Activated CD4-positive, alpha-beta T cell treated with anti-CD3 and anti-CD28 coated beads, Interleukin-10, Interleukin-2, amounts not matched to agents 100 ng/mL and 50 ng/mL, durations not matched to agents 16 hours and 8 hours (primary cell): ENCODE data around the gene RBMX2.
A peak's percentile ranks its signal among the peaks of the same experiment; 100 is the strongest.
"Not testable (repeated sequence)": the region's sequence is repeated elsewhere in the genome, so short reads cannot be mapped to it uniquely, and the experiment has no call there.

ENCODE experiments used
- DNase-seq: peaks from one replicate; pipeline ENCODE4 v3.0.0-alpha.2; 2020

Gene RBMX2, protein sequence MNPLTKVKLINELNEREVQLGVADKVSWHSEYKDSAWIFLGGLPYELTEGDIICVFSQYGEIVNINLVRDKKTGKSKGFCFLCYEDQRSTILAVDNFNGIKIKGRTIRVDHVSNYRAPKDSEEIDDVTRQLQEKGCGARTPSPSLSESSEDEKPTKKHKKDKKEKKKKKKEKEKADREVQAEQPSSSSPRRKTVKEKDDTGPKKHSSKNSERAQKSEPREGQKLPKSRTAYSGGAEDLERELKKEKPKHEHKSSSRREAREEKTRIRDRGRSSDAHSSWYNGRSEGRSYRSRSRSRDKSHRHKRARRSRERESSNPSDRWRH

DNA sequence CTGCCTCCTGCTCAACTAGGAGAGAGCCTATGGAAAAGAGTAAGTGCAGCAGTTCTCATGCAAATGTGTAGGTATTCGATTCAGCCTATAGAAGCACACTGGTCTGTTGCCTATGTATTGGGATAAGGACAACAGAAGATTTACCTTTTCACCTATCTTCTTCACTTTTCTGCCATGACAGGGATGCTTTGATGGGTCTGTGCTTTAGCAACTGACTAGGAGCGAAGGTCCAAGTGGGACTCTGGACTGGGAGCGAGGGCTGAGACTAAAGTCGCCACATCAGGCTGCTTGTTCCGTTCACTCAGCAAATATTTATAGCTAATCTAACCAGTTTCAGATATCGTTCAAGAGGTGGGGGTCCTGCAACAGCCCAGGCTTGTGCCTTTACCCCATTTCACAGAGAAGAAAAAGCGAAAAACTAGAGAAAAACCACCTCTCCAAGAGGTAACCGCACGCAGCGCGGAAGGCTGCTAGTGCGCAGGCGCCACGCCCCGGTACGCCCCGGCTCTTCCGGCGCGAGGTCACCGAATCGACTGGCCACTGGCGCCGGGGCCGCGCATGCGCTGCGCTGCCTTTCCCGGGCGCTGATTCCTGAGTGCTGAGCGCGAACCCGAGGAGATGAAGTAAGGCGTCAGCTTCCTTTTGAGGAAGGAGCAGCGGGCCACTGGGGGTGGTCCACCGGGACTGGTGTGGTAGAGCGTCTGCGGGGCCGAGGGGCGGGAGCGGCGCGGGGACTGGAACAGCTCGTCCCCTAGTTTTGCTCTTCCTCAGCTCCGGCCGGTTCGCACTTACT lies at the start of gene RBMX2:
Gene RBMX2, plus strand, starts transcription at position 573 of the 793 bp plus-strand sequence. Its CDS starts 46 bp downstream, at position 619.
- peak; percentile 81 for DNase-seq

DNA sequence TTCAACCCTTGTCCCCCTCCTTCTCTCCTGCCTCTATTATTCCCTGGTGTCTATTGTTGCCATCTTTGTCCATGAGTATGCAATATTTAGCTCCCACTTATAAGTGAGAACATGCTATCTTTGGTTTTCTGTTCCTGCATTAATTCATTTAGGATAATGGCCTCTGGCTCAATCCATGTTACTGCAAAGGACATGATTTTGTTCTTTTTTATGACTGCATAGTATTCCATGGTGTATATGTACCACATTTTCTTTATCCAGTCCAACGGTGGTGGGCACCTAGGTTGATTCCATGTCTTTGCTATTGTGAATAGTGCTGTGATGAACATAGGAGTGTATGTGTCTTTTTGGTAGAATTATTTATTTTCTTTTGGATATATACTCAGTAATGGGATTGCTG lies 49.7 kb upstream of the RBMX2 start:
- not testable (repeated sequence) for DNase-seq

DNA sequence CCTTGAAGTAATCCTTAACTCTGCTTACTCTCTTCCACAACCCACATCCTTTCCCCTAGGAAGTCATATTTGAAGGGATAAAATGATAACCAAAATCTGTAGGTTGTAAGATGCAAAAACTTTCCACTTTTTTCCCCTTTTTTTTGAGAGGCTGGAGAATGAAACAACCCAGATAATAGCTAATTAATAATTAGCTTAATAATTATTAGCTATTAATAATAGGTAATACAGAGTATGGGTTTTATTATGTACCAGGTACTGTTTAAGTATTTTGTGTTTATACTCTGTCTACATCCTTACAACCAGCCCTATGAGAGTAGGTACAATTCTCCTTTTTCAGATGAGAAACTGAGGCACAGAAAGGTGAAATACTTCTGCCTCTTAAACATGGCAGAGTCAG lies 25.7 kb upstream of the RBMX2 start:
- DNase-seq: no peak

DNA sequence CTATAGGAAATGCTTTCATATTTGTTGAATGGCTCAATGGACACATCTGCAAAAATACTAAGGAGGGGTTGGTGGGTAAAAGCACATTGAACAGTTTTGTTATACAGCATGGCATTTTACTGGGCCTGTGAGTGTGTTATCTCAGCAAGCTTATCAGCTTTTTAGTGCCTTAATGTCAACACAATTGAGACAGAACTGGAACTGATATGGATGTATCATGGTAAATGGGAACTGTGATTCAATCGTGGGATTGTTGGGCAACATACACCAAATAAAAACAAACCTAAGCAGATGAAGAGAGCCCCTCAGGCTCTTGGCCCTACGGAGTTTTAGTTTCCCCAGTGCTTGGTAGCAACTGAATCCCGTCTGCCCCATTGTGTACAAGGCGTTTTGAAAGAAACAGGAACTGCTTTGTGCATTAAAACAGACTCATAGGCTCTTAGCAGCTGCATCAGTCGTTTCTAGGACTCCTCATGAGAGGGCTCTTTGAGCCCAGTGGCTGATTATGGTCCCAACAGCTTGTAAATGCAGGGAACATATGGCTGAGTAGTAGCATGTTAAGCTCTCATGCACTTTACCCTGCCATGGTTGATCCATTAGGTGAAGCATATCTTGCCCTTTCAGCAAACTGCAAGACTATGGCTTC lies 23.6 kb upstream of the RBMX2 start:
- DNase-seq: no peak

DNA sequence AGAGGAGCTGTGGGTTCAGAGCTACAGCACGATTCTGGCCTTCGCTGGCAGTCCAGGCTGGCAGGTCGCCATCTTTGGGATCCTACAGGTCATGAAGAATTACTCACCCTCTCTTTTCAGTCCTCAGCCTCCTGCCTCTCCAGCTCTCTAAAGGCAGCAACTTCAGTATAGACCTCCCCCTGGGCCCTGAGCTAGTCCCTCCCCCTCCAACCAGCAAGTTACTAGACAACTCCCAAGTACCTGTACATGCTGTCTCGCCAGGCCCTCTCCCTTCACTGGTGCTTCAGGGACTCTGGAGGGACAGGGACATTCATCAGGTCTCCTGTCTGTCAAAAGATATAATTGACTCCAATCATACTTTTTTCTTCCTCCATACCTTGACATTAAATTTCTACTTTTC lies 16.3 kb upstream of the RBMX2 start, which contains the start of gene GPR119:
Gene GPR119, minus strand, starts transcription at position 155 of the 400 bp plus-strand sequence. CDS start 227 bp downstream, outside the sequence.
- no peak for DNase-seq

DNA sequence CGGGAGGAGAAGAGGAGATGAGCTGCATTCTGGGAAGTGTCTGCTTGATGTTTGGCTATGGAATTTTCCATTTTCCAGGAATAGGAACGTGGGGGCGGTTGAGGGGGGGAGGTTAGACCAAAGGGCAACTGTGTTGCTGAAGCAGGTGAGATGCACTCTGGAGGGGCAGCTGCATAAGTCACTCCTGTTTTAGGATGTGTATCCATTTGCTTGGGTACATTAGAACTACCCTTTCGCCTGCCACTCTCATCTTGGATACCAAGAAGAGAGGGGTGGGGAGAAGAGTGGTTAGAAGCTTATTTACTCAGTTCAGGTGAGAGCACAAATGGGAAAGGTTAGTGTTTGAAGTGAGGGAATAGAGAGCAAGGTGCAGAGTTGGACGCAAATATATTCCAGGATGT lies 15.4 kb upstream of the RBMX2 start:
- no peak for DNase-seq

DNA sequence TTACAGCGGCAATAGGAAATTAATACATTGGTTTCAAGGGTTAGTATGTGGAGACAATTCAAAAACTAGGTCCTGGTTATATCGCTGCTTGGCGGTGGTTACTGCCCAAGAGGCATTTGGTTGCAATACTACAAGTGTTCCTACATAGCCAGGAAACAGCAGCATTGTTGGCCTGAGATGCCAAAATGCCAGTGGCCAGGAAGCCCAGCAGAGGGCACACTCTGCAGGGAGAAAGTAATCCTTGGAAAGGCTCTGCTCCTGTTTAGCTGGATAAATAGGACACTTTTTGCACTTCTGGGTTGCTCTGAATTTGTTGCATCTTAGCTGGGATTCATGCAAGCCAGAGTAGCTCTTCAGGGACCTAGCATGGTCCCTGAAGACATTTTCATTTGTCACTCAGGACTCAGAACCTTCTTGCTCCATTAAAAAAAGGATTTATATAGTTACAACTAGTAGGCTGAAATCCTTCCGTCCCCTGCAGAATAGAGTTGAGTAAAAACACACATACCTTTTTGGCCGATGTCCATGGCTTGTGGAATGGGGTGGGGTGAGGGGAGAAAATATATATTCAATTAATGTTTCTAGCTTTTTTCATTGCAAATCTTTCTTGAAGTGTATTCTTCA lies 8.2 kb upstream of the RBMX2 start:
- DNase-seq: peak; percentile 23

DNA sequence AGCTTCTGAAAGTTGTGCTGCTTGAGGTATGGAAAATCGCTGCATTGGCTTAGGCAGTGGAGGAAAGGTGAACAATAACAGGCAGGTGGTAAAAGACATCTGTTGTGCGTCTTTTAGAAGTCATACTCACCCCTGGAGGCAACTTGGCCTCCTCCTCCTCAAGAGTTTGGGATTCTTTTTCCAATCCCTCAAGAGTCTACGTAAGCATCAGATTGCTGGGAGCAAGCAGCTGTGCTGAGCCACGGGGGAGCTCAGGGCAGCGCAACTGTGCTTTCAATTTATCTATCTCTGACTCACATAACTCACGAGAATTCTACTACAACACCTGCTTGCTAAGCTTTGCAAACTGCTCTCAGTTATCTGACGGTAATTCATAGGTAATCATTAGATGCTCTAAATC lies 6.4 kb upstream of the RBMX2 start:
- DNase-seq: no peak

DNA sequence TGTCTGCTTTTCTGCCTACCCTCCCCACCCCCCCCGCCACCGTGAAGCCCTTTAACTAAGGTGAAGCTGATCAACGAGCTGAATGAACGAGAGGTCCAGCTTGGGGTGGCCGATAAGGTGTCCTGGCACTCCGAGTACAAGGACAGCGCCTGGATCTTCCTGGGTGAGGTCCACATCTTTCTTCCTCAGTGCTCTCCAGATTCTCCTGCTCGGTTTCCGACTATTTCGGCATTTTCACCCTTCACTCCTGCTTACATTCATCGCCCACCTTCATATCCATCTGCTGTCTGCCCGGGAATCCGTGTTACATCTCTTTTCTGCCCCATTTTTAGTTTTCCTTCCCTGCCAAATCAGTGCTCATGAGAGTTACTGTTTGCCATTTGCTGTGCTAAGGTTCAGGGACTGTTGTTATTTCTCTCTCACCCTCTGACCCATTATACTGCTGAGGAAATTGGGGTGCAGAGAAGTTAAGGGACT lies 459 bp downstream of the RBMX2 start:
- DNase-seq: no peak

DNA sequence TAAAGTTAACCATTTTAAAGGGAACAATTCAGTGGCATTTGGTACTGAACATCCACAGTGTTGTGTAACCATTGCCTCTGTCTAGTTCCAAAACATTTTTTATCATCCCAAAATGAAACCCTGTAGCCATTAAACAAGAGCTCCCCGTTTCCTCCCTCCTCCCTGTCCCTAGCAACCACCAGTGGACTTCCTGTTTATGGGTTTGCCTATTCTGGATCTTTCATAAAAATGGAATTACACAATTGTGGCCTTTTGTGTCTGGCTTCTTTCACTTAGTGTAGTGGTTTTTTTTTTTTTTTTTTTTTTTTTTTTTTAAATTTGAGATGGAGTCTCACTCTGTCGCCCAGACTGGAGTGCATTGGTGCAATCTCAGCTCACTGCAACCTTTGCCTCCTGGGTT lies 11.6 kb downstream of the RBMX2 start:
- no peak for DNase-seq

DNA sequence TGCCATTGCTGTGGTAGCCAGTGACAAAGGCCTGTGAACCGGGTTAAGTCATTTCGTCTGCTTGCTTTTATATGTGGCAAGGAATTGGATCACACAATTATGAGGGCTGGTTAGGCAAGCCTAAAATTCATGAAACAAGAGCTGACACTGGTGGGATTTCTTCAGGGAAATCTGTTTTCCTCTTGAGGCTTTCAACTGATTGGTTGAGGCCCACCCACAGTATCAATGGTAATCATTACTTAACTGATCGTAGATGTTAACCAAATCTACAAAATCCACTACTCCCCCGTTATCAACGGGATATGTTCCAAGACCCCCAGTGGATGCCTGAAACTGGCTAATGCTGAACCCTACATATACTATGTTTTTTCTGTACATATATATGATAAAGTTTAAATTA lies 13.0 kb downstream of the RBMX2 start:
- DNase-seq: no peak

DNA sequence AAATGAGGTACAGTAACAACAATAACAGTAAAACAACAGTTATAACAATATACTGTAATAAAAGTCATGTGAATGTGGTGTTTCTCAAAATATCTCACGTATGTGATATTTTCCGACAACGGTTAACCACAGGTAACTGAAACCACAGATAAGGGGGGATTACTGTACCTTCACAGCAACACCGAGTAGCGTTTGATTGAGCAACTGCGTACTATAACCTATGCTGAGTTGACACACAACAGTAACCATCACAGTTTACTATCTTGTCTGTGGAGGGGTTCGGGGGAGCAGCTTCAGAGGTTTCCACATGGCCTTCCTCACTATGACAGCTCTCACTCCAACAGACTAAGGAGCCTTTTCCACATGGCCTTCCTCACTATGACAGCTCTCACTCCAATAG lies 13.4 kb downstream of the RBMX2 start:
- peak; percentile 9 for DNase-seq

DNA sequence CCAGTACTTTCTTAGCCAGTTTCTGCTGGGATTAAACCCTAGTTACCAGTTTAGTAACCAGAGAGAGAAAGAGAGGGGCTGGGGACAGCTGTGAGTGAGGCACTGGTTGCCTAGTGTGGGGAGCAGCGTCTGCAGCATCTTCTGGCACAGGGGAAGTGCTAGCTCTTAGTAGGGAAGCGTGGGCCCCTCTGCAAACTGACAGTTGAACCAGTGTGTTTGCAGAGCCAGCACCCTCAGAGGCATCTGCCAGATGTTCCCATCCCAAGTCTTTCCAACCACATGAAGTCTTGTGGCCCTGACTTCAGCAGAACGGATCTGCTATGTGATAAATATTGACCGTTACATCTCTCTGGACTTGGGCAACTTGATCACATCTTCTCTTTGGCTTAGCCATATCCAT lies 15.0 kb downstream of the RBMX2 start:
- DNase-seq: no peak

DNA sequence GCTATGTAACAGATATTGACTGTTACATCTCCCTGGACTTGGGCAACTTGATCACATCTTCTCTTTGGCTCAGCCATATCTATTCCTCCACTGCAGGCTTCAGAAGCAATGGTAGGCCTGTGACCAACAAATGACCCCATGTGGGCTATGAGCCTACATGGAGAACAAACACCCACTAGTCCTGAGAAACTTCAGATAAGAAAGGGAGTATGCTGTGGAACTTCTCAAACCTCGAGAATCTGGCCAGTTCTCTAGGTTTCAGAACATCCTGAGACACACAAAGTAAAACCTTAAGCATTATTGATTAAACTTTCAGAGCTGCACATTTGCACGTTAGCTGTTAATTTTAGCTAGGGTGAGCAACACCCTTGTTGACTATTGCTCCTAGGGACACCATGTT lies 16.3 kb downstream of the RBMX2 start:
- DNase-seq: no peak

DNA sequence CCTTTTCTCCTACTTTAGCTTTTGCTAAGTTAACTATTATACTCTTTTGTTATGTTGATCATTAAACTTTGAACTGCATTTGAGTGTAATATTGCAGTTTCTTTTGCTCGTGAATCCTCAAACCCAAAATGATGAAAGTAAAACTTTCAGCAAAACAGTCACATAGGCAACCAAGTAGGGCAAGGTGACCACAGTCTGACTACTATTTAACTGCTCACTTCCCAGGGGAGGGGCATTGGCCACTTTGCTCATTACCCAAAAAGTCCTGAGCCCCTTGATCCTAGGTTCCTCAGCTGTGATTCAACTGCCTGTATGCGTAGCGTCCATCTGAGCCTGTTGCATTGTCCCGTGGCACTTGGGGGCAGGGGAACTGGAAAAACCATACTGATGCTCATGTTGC lies 17.0 kb downstream of the RBMX2 start:
- no peak for DNase-seq

DNA sequence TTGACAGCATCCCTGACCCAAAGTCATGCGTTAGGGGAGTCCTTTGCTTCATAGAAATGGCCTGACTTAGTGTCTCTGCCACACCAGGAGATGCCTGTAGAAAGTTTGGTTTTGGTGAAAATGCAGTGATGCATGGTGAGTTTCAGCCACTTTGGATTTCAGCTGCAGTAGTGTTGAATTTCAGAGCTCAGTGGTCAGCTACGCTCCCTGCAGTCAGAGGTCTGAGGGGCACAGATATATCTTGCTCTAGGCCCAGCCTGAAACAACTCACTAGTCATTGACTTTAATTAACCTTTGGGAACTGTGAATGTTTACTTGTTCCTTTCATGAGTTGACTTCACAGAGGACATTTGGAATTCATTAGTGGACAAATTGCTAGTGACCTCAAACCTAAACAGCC lies 17.5 kb downstream of the RBMX2 start:
- DNase-seq: no peak

DNA sequence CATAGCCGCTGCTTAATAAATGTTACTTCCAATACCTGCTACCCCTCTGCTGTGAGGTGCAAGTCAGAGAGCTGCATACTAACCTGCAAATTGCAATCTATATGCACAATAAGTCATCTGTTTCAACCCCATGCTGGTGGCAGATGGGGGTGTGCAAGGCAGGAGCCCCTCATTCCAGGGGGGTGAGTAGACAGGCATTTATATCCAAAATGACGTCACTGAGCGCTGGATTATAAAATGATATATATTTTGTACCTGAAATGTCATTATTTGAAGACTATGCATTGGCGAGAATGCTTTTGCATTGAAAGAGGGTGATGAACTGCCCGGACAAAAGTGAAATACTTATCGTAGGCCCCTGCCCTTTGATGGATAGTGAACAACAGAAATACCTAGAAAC lies 24.7 kb downstream of the RBMX2 start:
- DNase-seq: no peak

DNA sequence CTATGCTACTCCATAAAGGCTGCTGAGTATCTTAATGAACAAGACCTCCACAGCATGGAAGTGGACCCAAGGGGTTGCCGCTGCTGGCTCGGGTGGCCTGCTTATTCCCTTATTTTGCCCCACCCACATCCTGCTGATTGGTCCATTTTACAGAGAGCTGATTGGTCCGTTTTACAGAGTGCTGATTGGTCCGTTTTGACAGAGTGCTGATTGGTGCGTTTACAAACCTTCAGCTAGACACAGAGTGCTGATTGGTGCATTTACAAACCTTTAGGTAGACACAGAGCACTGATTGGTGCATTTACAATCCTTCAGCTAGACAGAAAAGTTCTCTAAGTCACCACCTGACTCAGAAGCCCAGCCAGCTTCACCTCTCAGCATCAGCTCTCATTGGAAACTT lies 27.4 kb downstream of the RBMX2 start:
- DNase-seq: not testable (repeated sequence)

DNA sequence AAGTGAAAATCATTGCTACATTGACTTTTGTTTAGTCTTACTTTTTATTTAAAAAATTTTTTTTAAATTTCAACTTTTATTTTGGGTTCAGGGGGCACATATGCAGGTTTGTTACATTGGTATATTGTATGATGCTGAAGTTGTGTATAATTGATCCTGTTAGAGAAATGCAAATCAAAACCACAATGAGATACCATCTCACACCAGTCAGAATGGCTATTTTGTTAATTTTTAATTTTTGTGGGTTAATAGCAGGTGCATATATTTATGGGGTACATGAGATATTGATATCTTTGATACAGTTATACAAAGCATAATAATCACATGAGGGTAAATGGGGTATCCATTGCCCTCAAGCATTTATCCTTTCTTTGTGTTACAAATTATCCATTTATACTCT lies 34.1 kb downstream of the RBMX2 start:
- no peak for DNase-seq

DNA sequence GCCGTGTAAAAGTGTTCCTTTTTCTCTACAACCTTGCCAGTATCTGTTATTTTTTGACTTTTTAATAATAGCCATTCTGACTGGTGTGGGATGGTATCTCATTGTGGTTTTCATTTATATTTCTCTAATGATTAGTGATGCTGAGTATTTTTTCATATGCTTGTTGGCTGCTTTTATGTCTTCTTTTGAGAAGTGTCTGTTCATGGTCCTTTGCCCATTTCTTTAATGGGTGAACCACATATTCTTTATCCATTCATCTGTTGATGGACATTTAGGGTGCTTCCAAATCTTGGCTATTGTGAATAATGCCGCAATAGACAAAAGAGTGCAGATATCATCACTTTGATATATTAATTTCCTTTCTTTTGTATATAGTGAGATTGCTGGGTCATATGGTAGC lies 36.2 kb downstream of the RBMX2 start:
- not testable (repeated sequence) for DNase-seq

DNA sequence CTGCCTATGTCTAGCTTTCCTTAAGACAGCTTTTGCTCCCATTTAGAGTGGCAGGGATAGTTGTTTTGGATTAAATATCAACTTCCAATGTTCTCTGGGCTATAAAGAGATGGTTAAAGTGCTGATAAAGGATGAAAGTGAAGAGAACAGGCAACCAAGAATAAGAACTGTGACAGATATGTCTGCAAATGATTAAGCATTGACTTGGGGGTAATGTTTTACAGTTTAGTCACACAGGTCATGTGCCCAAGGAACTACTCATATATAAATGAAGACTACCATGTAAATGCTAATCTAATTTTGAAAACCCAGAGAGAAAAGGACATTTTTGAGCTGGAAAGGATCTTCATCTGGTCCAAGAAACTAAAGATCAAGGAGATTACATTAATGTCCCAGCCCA lies 42.1 kb downstream of the RBMX2 start:
- DNase-seq: no peak

DNA sequence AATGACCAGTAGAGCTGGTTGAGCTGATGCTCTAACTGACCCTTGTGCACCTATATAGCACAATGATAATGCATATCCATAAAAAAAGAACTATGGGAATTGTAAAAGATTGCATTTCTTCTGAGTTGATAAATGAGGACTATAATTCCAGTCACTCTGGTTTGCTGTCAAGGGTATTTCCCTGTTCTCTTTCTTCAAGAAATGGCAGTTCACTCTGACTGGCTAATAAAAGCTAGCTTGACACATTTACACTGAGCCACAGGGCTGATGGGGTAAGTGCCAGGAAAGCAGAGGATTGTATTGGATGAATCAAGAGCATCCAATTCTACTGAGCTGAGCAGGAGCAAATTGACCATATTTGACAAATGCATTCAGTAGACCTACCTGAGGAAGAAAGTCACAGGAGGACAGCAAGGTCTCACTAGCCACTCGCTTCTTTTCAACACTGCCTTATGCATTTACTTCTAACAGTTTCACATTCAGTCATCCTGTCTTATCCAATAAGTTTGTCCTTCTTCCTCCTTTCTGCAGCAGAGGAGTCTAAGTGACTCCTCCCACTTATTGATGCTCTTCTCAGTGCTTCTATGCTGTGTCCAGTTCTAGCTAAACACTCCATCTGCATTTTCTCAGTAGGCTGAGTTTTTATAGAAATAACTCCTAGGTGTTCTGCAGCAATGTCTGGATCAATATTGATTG lies 43.0 kb downstream of the RBMX2 start:
- no peak for DNase-seq

DNA sequence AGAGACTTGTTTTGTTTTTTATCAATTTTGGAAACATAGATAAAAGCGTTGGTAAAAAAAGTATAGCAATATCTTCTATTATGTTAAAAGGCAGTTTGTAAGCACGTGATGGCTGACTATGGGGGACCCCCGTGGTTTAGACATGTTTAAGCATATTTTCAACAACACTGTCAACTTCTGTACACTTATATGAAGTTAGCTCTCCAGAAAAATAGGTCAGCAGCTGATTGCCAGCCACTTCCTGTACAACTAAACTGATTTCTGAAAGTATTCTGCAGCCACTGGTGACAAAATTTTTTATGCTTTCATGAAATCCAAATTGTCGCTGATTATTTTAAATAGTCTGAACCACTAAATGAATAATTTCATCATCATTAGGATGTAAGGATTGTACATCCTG lies 45.2 kb downstream of the RBMX2 start:
- DNase-seq: no peak
